ENCODE data around the gene QRSL1. TPM values are rescaled to one million over a fixed set of nuclear protein-coding genes. Genes with fewer than 3 reads are reported as not detected.
A peak's percentile ranks its signal among the peaks of the same experiment; 100 is the strongest.
"Not testable (repeated sequence)": the region's sequence is repeated elsewhere in the genome, so short reads cannot be mapped to it uniquely, and the experiment has no call there.

QRSL1 gene
- polyA plus RNA-seq (ENCODE audit: insufficient read length): 13.4 TPM

- peak; percentile 93 for DNase-seq (ENCODE audit: low read depth)
These were observed at the start of gene QRSL1, which contains the start of gene RTN4IP1 for GRCh38 chr6:106629103-106629858. Gene QRSL1, plus strand, starts transcription at chr6:106629578. Its CDS starts 104 bp downstream, at chr6:106629682. Gene RTN4IP1, minus strand, starts transcription at chr6:106629498. Its CDS starts 477 bp downstream, at chr6:106629021.

GRCh38 chr6:106581468-106581867, 47.9 kb upstream of the QRSL1 start:
- DNase-seq (ENCODE audit: low read depth): no peak

- DNase-seq (ENCODE audit: low read depth): no peak
These were observed 42.5 kb upstream of the QRSL1 start for GRCh38 chr6:106586815-106587415.

GRCh38 chr6:106588937-106589336, 40.4 kb upstream of the QRSL1 start:
- DNase-seq (ENCODE audit: low read depth): not testable (repeated sequence)

- DNase-seq (ENCODE audit: low read depth): no peak
These were observed 38.1 kb upstream of the QRSL1 start for GRCh38 chr6:106591111-106591825.

GRCh38 chr6:106599440-106599839, 29.9 kb upstream of the QRSL1 start:
- no peak for DNase-seq (ENCODE audit: low read depth)

GRCh38 chr6:106600329-106600728, 29.0 kb upstream of the QRSL1 start:
- DNase-seq (ENCODE audit: low read depth): no peak

- no peak for DNase-seq (ENCODE audit: low read depth)
These were observed 21.2 kb upstream of the QRSL1 start for GRCh38 chr6:106608080-106608668.

- DNase-seq (ENCODE audit: low read depth): no peak
These were observed 19.7 kb upstream of the QRSL1 start for GRCh38 chr6:106609699-106610098.

- DNase-seq (ENCODE audit: low read depth): no peak
These were observed 18.3 kb upstream of the QRSL1 start for GRCh38 chr6:106611030-106611429.

GRCh38 chr6:106612671-106613416, 16.5 kb upstream of the QRSL1 start:
- DNase-seq (ENCODE audit: low read depth): no peak

GRCh38 chr6:106613590-106613989, 15.8 kb upstream of the QRSL1 start:
- DNase-seq (ENCODE audit: low read depth): no peak

- no peak for DNase-seq (ENCODE audit: low read depth)
These were observed 15.2 kb upstream of the QRSL1 start for GRCh38 chr6:106614166-106614565.

- no peak for DNase-seq (ENCODE audit: low read depth)
These were observed 14.7 kb upstream of the QRSL1 start for GRCh38 chr6:106614592-106615257.

- no peak for DNase-seq (ENCODE audit: low read depth)
These were observed 12.1 kb upstream of the QRSL1 start for GRCh38 chr6:106617302-106617701.

GRCh38 chr6:106617857-106618256, 11.5 kb upstream of the QRSL1 start:
- DNase-seq (ENCODE audit: low read depth): no peak

- DNase-seq (ENCODE audit: low read depth): no peak
These were observed 11.1 kb upstream of the QRSL1 start for GRCh38 chr6:106618324-106618723.

GRCh38 chr6:106619223-106619622, 10.2 kb upstream of the QRSL1 start:
- DNase-seq (ENCODE audit: low read depth): no peak

- DNase-seq (ENCODE audit: low read depth): no peak
These were observed 8.3 kb upstream of the QRSL1 start for GRCh38 chr6:106620931-106621672.

- DNase-seq (ENCODE audit: low read depth): no peak
These were observed 7.0 kb upstream of the QRSL1 start for GRCh38 chr6:106622412-106622811.
